T follicular helper cell (primary cell): ENCODE results near the gene FNBP1.
"Not testable (repeated sequence)": the region's sequence is repeated elsewhere in the genome, so short reads cannot be mapped to it uniquely, and the experiment has no call there.

Source experiments
- DNase-seq: peaks from one replicate; pipeline ENCODE4 v3.0.0-alpha.2; 2020; ENCODE audit warnings: low read depth

The FNBP1 gene

DNA sequence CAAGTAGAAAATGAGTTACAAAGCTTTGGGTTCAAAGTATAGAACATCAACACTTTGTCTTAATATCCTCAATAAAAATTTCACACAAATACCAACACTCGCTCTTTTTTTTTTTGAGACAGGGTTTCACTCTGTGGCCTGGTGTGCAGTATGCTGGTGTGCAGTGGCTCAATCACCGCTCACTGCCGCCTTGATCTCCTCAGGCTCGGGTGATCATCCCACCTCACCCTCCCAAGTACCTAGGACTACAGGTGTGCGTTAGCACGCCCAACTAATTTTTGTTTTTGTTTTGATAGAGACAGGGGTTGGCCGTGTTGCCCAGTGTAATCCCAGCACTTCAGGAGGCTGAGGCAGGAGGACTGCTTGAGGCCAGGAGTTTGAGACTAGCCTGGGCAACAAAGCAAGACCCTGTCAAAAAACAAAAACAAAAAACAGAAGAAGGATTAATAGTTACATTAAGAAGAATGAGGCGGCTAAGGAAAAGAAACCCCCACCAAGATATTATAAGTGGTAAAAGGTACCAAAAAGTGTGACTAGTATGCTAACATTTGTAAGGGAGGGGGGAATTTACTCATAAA is 20.3 kb downstream of the FNBP1 start:
- no peak for DNase-seq

DNA sequence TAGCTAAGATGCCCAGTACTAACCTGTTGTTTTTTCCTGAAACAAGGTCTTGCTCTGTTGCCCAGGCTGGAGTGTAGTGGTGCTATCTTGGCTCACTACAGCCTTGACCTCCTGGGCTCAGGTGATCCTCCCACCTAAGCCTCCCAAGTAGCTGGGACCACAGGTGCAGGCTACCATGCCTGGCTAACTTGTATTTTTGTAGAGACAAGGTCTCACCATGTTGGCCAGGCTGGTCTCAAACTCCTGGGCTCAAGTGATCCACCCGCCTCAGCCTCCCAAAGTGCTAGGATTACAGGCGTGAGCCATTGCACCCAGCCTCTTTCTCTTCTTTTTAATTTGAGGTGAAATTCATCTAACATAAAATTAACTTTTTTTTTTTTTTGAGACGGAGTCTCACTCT is 21.1 kb downstream of the FNBP1 start:
- not testable (repeated sequence) for DNase-seq

DNA sequence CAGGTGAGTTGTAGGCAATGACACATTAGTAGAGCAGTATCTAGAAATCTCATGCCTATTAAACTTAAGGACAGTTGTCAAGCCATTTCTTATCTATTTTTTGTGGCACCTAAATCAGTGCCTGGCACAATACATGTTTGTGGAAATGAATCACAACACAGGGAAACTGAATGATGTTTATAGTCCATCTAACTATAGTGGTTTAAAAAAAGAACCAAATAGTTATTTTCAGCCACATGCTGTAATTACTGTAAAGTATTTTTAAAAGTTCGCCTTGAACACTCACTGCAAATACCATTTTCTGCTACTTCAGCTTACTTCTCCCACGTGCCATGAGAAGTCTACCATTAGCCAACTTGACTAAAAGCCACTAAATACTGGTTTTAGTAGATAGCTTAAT is 21.9 kb downstream of the FNBP1 start:
- no peak for DNase-seq

DNA sequence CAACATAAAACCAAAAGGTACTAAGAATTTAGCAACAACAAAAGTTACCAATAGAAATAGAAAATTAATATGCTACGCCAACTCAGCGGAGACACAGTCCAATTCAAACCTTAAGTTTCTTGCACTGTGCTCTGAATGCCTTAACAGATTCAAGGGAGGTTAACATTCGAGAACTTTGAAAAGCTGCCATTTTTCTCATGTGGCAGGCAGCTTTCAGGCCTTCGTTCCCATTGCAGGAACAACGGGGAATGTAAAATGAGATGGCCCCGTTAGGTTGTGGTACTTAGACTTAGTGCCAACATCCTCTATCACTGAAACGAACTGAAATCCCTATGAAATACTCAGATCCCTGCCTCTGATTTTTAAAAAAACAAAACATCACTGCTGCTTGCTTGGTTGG is 22.4 kb downstream of the FNBP1 start:
- DNase-seq: no peak

DNA sequence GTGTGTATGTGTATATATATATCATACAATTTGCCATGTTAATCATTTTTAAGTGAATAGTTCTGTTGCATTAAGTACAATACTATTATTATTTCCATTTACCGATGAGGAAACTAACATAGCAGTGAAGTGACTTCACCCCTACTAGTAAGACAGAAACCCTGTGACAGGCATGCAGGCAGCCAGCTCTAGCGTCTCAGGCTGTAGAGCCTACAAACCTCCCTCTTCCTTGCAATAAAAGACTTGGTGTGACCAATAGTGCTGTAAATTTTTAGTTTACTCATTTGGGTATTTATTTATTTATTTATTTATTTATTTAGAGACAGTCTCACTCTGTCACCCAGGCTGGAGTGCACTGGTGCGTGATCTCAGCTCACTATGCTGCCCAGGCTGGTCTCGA is 24.7 kb downstream of the FNBP1 start:
- no peak for DNase-seq

DNA sequence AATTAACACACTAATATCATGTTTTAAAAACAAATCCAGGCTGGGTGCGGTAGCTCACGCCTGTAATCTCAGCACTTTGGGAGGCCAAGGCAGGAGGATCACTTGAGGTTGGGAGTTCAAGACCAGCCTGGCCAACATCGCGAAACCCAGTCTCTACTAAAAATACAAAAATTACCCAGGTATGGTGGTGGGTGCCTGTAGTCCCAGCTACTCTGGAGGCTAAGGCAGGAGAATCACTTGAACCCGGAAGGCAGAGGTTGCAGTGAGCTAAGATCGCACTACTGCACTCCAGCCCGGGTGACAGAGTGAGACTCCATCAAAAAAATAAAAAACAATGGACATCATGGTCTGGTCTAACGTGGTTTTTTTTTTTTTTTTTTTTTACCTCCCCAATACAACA is 25.5 kb downstream of the FNBP1 start:
- DNase-seq: not testable (repeated sequence)

DNA sequence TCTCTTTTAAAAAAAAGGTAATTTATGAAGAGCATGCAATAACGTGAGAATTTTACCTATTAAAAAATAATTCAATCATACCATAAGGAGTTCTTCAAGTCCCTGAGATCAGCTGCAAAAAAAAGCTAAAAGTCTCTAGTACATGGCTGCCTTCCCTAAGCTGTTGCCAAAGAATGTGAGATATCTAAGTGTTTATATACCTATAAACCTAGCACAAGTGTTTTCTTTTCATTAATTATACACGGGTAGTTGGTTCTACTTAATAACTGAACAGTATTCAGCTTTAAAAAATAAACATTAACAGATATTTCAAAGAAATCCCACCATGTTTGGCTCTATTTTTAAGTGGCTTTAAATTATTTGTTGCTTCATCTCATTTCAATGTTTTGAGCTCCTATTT is 25.9 kb downstream of the FNBP1 start:
- no peak for DNase-seq

DNA sequence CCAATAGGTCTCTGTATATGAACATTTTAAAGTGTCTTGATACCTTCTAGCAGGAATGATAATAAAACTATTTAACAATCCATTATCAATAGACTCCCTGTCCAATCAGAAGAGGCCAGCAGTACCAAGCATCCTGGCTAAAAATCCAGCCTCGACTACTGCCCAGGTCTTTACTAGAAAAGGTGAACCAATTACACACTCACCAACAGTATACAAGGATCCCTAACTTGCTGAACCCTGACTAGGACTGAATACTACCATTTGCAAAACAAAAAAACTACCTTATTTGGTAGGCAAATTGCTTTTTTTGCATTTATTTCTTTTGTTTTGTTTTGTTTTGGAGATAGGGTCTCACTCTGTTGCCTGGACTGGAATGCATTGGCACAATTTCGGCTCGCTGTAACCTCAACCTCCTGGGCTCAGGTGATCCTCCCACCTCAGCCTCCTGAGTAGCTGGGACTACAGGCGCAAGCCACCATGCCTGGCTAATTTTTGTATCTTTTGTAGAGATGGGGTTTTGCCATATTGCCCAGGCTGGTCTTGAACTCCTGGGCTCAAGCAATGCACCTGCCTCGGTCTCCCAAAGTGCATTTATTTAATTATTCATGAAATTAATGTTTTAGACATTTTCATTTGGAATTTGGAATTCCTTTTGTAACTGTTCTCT is 27.5 kb downstream of the FNBP1 start:
- no peak for DNase-seq

DNA sequence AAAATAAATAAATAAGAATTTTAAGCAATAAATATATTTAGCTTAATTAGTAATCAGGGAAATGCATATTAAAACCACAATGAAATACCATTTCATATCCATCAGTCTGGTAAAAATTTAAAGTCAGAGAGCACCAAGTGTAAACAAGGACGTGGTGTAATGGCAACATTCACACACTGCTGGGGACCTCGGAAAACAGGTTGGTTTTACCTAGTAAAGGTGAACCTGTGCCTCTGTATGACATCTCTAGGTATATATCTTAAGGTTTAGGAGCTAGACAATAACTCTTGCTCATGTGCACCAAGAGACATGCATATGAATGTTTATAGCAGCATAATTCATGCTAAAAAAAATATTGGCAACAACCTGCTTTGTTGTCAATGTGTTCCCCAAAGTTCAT is 29.7 kb downstream of the FNBP1 start:
- no peak for DNase-seq

DNA sequence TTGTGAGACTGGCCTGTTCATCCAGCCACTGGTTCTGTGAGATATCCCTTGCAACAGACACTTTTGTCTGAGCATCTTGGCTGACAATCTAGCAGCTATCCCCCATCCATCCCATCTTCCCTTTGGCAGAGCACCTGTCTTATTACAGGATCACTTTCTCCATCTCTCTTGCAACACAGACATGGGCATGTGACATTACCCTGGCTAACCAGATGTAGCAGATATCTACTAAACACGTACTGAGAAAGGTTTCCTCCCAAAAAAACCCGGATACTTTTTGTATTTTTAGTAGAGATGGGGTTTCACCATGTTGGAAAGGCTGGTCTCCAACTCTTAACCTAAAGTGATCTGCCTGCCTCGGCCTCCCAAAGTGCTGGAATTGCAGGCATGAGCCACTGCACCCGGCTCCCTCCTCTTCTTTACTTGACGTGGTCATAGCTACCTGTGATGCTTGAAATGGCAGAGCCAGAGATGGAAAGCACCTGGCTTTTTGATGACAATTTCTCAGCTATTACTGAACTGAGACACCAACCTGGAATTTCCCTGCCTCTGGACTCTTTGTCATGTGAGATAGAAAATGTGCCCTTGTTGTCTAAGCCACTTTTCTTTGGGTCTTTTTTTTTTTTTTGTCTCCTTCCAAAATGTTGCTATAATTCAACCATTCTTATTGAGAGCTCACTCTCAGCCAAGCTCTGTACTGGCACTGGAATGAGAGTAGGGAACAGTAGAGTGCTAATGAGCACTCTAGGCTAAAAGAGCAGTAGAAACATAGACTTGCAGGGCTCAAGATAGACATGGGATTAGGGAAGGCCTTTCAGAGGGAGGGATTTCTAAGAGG is 32.6 kb downstream of the FNBP1 start:
- DNase-seq: peak; percentile 56

DNA sequence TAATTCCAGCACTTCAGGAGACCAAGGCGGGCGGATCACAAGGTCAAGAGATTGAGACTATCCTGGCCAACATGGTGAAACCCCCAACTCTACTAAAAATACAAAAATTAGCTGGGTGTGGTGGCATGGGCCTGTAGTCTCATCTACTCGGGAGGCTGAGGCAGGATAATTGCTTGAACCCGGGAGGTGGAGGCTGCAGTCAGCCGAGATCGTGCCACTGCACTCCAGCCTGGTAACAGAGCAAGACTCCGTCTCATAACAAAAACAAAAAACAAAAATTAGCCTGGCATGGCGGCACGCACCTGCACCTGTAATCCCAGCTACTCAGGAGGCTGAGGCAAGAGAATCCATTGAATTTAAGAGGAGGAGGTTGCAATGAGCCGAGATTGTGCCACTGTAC is 33.4 kb downstream of the FNBP1 start:
- DNase-seq: not testable (repeated sequence)

DNA sequence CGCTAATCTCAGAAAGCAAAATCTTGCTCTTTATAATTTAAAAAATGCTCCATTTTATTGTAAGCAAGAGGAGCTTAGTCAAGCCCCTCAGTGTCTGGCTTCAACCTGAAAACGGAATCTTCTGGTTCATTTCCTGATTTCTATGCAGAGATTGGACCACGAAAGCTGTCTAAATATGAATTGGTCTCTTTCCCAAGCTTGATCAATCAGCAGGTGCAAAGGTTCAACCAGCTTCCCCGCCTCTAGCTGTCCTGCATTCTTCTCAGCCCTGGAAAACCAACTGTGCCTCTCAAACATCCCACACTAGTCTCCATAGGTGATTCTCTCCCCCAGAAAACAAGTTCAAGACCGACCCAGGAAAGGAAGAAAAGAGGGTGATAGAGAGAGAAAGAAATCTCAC is 34.5 kb downstream of the FNBP1 start:
- no peak for DNase-seq

DNA sequence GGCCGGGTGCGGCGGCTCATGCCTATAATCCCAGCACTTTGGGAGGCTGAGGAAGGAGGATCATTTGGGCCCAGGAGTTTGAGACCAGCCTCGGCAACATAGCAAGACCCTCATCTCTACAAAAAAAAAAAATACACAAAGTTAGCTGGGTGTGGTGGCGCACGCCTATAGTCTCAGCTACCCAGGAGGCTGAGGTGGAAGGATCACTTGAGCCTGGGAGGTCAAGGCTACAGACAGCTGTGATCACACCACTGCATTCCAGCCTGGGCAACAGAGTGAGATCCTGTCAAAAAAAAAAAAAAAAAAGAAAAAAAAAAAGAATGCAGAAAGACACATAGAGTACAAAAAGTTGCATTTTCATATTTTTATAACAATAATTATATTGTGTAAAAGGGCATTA is 36.0 kb downstream of the FNBP1 start:
- not testable (repeated sequence) for DNase-seq

DNA sequence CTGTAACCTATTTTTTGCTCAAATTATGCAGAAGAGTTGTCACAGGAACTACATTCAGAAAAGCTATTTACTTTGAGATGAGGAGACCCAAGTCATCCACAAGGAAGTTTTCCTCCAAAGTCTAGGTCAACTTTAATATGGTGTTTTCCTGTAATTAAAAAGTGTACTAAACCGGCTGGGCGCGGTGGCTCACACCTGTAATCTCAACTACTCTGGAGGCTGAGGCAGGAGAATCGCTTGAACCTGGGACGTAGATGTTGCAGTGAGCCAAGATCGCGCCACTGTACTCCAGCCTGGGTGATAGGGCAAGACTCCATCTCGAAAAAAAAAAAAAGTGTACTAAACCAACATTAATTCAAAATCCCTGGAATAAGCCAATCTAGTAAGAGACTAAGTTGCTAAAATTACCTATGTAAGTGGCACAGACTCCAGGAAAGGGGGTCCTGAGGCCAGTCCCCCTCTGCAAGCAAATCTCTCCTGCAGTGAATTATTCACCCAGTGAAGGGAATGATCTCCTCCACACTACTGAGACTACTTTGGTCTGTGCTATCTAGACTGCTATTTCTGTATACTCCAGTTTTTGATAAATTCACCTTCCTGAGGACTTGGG is 38.9 kb downstream of the FNBP1 start:
- no peak for DNase-seq

DNA sequence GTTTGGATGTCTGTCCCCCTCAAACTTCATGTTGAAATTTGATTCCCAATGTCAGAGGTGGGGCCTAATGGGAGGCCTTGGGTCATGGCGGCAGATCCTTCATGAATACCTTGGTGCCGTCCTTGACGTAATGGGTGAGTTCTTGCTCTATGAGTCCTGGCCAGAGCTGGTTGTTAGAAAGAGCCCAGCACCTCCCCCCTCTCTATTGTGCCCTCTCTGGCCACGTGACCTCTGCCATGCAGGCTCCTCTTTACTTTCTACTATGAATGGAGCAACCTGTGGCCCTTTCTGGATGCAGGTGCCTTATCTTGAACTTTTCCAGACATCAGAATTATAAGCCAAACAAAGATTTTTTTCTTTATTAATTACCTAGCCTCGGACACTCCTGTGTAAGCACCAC is 40.7 kb downstream of the FNBP1 start:
- no peak for DNase-seq

DNA sequence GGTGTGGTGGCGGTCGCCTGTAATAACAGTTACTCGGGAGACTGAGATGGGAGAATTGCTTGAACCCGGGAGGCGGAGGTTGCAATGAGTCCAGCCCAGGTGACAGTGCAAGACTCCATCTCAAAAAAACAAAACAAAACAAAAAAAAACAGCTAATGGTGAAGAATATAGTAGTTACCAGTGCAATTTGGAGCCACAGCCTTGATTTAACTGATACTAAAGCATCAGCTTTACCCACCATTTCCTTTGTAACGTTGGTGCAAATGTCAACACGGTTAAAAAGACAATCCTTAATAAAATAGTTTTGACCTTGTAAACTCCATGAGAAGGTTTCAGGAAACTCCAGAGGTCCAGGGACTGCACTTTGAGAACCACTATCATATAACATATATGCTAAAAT is 41.8 kb downstream of the FNBP1 start:
- no peak for DNase-seq

DNA sequence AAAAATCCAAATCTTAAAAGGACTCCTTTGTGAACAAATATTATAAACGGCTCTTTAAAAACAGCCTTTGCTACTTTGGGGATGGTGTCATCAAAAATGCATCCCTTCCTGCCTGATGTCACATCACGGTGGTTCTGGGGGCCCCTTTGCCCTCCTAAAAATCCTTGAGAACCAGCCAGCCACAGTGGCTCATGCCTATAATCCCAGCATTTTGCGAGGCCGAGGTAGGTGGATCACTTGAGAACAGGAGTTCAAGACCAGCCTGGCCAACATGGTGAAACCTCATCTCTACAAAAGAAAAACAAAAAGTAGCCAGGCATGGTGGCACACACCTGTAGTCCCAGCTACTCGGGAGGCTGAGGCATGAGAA is 43.9 kb downstream of the FNBP1 start:
- DNase-seq: no peak

DNA sequence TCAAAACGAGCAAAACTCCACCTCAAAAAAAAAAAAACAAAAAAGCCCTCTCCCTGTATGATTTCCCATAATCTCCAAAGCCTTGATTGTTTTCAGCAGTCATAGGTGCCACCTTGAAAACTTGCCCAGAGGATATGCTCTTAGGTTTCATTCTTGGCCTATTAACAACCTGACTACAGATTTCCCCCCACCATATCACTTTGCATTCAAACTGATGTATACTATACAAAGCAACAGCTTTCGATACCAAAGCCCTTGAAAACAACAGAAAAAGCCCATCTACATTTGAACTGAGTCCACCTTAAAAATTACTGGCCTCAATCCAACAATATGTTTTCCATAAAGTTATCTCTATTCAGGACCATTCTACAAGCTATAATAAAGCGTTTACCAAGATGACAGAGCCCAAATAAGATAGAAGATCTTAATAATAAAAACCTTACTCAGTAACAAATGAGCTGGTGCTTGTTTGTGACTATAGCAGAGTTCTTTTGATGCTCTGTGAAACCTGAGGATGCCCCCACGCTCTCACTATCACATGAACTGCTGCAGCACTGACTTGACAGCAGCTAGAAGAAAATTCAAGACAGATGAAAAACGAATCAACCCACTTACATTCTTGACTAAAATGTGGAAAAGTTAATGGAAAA is 44.4 kb downstream of the FNBP1 start:
- no peak for DNase-seq

DNA sequence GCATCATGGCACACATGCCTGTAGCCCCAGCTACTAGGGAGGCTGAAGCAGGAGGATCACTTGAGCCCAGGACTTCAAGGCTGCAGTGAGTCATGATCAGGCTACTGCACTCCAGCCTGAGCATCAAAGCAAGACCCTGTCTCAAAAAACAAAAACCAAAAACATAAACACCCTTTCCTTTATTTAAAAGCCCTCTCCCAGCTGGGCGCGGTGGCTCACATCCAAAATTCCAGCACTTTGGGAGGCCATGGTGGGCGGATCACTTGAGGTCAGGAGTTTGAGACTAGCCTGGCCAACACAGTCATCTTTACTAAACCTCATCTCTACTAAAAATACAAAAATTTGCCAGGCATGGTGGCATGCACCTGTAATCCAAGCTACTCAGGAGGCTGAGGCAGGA is 45.3 kb downstream of the FNBP1 start:
- DNase-seq: not testable (repeated sequence)

DNA sequence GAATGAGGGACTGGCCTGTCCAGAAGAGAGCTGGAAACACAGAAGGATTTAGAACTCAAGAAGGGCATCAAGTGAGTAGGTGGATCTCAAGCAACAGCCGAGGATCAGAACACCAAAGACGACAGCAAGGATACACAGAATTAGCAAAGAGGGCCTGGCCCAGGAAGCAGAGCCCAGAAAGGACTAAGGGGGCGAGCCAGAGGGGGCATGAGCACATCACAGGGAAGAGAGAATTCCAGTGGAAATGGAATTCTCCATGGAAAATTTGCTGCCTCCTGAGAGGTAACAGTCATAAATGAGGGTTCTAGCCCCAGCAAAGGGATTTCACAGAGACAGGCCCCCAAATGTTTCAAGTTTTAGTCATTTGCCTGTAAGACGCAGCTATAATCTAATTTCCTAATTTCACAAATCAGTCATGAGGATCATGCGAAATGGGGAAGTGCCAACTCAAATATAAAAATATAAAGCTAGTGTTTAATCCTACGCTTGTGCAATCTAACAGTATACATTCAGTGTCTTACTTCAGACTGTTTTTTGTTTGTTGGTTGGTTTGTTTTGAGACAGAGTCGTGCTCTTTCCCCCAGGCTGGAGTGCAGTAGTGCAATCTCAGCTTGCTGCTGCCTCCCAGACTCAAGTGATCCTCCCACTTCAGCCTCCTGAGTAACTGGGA is 46.7 kb downstream of the FNBP1 start:
- DNase-seq: no peak

DNA sequence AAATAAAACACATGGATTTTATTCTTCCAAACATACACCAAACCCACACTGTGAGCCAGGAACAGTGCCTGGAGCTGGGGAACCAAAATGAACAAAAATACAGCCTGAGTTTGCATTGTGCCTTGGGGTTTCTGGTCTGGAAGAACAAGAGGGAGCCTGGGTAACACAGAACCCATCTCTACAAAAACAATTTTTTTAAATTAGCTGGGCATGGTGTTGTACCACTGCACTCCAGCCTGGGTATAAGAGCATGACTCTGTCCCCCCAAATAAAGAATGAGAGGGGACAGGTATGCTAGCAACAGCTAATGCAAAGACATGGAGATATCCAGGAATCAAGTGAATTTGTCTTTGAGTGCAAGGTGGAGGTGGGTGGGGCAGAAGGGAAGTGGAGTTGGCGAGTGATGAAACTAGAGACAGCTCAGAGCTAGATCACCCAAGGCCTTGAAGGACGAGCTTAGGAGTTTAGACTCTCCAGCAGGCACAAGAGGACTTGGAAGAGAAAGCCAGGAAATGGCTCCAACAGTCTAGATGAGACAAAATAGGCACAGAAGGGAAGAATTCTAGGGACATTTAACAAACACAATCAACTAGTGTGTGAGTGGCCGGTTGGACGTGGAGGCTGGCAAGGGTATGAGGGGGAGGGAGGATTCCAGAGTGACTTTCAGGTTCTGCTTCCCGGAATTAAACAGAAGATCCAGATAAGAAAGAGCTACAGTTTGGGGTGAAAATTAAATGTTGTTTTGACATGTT is 47.4 kb downstream of the FNBP1 start:
- no peak for DNase-seq
